ENCODE data around the gene RWDD4. TPM values are rescaled to one million over a fixed set of nuclear protein-coding genes. Genes with fewer than 3 reads are reported as not detected.
"Not testable (repeated sequence)": the region's sequence is repeated elsewhere in the genome, so short reads cannot be mapped to it uniquely, and the experiment has no call there.

The RWDD4 gene
- total RNA-seq, 1 donor from 2014 or later = 18.2 TPM

DNA sequence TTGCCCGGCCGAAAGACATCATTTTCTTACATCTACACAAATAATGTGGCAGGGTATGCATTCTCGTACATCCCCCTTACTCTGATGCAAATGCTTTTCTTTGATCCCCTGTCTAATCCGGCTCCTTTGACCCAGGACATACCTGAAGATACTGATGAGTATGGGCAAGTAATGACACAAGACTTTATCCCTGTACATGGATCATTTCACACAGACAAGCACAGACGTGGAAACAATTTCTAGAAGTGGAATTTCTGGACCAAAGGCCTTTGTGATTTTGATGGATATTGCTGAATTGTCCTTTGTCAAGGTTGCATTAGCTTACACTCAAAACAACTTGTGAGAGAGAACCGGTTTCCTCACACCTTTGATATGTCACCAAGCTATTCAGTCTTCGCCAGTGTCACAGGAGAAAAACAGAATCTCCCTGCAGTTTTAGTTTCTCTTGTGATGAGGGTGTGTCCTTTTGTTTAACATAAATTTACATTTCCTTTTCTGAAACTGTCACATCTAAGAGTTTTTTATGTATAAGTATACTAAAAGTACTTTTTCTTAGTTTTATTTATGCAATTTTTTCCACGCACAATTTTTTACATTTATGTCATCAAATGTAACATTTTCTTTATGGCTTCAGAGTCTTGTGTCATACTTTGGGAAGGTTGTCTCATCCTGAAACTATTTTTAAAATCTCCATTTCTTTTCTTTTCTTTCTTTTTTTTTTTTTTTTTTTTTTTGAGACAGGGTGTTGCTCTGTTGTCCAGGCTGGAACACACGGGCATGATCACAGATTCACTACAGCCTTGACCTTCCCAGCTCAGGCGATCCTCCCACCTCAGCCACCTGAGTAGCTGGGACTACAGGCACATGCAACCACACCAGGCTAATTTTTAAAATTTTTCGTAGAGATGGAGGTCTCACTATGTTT, 25.2 kb downstream of the RWDD4 start:
- Histone ChIP-seq H3K4me1 (no peaks in the 10 kb centered on the region), H3K9me3 (no peaks in the 10 kb centered on the region), H3K36me3 (no peaks in the 10 kb centered on the region), H3K27ac (no peak overlapping the region), H3K4me3 (no peak overlapping the region), H3K27me3 (no peaks in the 10 kb centered on the region)
- intact Hi-C loops (cut with DNase I) = no loop called here
- TF ChIP-seq, protein P1, sequence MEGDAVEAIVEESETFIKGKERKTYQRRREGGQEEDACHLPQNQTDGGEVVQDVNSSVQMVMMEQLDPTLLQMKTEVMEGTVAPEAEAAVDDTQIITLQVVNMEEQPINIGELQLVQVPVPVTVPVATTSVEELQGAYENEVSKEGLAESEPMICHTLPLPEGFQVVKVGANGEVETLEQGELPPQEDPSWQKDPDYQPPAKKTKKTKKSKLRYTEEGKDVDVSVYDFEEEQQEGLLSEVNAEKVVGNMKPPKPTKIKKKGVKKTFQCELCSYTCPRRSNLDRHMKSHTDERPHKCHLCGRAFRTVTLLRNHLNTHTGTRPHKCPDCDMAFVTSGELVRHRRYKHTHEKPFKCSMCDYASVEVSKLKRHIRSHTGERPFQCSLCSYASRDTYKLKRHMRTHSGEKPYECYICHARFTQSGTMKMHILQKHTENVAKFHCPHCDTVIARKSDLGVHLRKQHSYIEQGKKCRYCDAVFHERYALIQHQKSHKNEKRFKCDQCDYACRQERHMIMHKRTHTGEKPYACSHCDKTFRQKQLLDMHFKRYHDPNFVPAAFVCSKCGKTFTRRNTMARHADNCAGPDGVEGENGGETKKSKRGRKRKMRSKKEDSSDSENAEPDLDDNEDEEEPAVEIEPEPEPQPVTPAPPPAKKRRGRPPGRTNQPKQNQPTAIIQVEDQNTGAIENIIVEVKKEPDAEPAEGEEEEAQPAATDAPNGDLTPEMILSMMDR (IDR thresholded peaks at IDR 0.05) = no peak
- TF ChIP-seq POLR2AphosphoS5 (IDR thresholded peaks at IDR 0.05; ENCODE audit: insufficient read depth in 1 of 2, low read depth in 1 of 2) (no peak), POLR2A (IDR thresholded peaks at IDR 0.05) (no peak)
- peak in 1 of 2 donors; percentile 40 for DNase-seq (ENCODE audit: extremely low spot score in 2 of 2)

DNA sequence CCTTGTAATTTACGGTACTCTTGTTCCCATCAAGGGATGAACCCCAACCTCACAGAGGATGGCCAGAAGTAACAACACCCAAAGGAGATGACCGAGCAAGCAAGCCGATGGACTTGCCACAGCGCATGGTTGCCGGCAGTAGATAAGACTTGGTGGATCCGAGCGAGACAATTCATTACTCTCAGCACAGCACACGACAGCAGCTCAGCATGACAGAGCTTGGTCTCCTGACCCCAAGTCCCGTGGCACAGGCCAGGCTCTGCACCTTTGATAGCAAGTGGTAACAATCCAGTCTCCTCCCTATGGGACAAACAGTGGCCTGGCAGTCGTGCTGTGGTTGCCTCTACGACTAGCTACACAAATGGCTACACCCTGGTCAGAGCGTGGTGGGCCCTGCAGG, 26.3 kb downstream of the RWDD4 start:
- TF ChIP-seq POLR2AphosphoS5 (IDR thresholded peaks at IDR 0.05; ENCODE audit: insufficient read depth in 1 of 2, low read depth in 1 of 2) (no peak), POLR2A (IDR thresholded peaks at IDR 0.05) (no peak)
- TF ChIP-seq, protein P1 (IDR thresholded peaks at IDR 0.05) = no peak
- intact Hi-C loops (cut with DNase I) = no loop called here
- H3K36me3 ChIP-seq = no peaks in the 10 kb centered on the region
- peak in 1 of 2 donors; percentile 78 for DNase-seq (ENCODE audit: extremely low spot score in 2 of 2)
- no peak overlapping the region for H3K4me3 ChIP-seq
- no peaks in the 10 kb centered on the region for H3K4me1 ChIP-seq
- H3K27ac ChIP-seq = no peak overlapping the region
- H3K27me3 ChIP-seq = no peaks in the 10 kb centered on the region
- no peaks in the 10 kb centered on the region for H3K9me3 ChIP-seq

DNA sequence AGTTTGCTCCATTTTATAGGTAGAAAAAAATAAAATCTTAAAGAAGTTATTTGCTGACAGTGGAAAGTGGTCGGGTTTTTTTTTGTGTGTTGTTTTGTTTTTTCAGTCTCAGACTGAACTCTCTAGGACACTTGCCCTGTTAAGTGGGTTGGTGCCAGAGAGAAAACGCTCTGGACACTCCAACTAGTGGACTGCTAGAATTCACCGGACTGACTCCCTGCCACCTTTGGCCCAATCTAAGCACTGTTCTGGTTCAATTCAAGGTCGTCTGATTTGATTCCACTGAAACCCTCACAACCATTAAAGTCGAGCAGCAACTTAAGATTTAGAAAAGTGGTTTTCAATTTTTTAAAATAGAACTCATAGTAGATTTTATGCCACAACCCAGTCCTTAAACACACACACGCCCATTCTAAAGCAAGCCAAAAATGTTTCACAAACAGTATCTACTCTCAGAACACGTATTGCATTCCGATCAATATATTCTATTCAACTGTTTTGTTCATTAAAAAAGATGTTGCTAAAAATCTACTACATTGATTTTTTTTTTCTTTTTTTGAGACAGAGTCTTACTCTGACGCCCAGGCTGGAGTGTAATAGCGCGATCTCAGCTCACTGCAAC, 27.3 kb downstream of the RWDD4 start:
- Histone ChIP-seq H3K27me3 (no peaks in the 10 kb centered on the region), H3K27ac (no peak overlapping the region), H3K9me3 (no peaks in the 10 kb centered on the region), H3K36me3 (no peaks in the 10 kb centered on the region), H3K4me1 (no peaks in the 10 kb centered on the region), H3K4me3 (no peak overlapping the region)
- peak in 1 of 2 donors; percentile 13 for DNase-seq (ENCODE audit: extremely low spot score in 2 of 2)
- TF ChIP-seq POLR2A (IDR thresholded peaks at IDR 0.05) (no peak), POLR2AphosphoS5 (IDR thresholded peaks at IDR 0.05; ENCODE audit: insufficient read depth in 1 of 2, low read depth in 1 of 2) (no peak)
- TF ChIP-seq, protein P1 (IDR thresholded peaks at IDR 0.05) = no peak
- intact Hi-C loops (cut with DNase I) = no loop called here

DNA sequence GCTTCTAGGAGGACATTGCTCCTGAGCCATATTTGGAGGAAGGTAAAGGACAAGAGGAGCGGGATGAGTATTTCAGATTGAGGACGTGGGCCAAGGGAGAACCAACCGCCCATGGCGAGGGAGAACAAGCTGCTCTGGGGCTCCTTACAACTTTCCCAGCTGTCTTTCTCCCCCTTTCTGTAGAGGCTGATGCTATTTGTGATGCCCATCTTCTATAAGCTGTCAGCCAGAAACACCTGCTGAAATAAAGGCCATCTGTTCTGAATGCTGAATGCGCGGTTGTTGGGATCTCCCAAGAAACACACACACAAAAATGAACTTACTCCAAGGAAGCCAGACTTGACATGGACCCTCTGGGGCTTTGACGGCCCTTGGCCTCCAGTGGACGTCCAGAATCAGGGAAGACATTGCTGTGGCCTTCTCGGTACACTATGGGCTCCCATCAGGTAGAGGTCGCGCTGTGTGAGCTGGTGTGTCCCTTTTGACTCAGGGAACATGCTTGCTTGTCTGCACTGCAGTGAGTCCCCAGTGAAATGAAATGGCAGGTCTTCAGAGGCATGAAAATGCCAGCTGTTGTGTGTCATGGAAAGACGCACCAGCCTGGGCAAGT, 30.9 kb downstream of the RWDD4 start:
- peak in 1 of 2 donors; percentile 69 for DNase-seq (ENCODE audit: extremely low spot score in 2 of 2)
- Histone ChIP-seq H3K36me3 (no peaks in the 10 kb centered on the region), H3K4me1 (no peaks in the 10 kb centered on the region), H3K4me3 (no peak overlapping the region), H3K27me3 (no peaks in the 10 kb centered on the region), H3K9me3 (no peaks in the 10 kb centered on the region), H3K27ac (no peak overlapping the region)
- intact Hi-C loops (cut with DNase I) = no loop called here
- TF ChIP-seq, protein P1 (IDR thresholded peaks at IDR 0.05) = no peak
- no peak for TF ChIP-seq POLR2A (IDR thresholded peaks at IDR 0.05)
- no peak for TF ChIP-seq POLR2AphosphoS5 (IDR thresholded peaks at IDR 0.05; ENCODE audit: insufficient read depth in 1 of 2, low read depth in 1 of 2)

DNA sequence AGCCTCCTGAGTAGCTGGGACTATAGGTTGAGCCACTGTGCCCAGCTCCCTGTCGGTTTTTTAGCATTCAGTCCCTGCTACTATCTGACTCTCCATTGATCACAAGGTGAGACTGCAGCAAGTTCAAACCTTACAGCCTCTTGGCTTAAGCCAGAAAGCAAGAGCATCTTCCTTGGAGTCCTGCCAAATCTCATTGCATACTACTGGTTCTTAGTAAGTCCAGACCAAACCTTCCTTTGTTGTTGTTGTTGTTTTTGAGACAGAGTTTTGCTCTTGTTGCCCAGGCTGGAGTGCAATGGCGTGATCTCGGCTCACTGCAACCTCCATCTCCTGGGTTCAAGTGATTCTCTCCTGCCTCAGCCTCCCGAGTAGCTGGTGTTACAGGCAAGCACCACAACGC, 31.7 kb downstream of the RWDD4 start:
- H3K27ac ChIP-seq; H3K27me3 ChIP-seq; H3K9me3 ChIP-seq; DNase-seq (ENCODE audit: extremely low spot score in 2 of 2); H3K36me3 ChIP-seq; H3K4me3 ChIP-seq; H3K4me1 ChIP-seq; intact Hi-C loops (cut with DNase I): not testable (repeated sequence)

Measured in vagina (tissue), 2 donors.